Liver (tissue), 3 donors: ENCODE data around the gene CRTC2.
"Not testable (repeated sequence)": the region's sequence is repeated elsewhere in the genome, so short reads cannot be mapped to it uniquely, and the experiment has no call there.

ENCODE experiments used
- RAD21 ChIP-seq, 2 donors: IDR thresholded peaks; 2 replicates each; pipeline ENCODE4 v1.6.1; 2016; ENCODE audit warnings: antibody characterized with exemption in 2 of 2, mild to moderate bottlenecking in 2 of 2
- TF ChIP-seq, protein P1 (sequence below): fragments of 150-350 bp; IDR thresholded peaks from 2 replicates; pipeline ENCODE4 v1.5.1; 2017; ENCODE audit warnings: improper control_type of control experiment, low read depth, low read length; ENCODE audit not compliant: missing input control
- donor health status: healthy.
- donor health status: healthy.

DNA sequence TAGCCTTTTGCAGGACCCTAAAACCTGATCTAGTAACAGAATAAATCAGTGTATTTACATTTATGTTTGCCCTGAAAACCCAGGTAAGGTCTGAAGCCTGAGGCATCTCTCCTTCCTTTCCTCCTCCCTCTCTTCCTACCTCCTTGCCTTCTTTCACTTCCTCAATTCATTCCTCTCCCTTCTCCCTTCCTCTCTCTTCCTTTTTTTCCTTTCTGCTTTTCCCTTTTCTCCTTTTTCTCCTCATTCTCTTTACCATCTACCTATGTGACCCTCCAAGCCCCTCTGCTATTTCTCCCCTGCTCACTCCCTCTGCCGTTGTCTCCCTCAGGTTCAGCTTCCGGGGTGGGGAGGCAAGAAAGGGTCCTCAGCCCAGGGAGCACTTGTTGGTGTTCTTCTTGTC lies 23.3 kb upstream of the CRTC2 start:
- not testable (repeated sequence) for TF ChIP-seq RAD21 (IDR thresholded peaks at IDR 0.05)
- TF ChIP-seq, protein P1, sequence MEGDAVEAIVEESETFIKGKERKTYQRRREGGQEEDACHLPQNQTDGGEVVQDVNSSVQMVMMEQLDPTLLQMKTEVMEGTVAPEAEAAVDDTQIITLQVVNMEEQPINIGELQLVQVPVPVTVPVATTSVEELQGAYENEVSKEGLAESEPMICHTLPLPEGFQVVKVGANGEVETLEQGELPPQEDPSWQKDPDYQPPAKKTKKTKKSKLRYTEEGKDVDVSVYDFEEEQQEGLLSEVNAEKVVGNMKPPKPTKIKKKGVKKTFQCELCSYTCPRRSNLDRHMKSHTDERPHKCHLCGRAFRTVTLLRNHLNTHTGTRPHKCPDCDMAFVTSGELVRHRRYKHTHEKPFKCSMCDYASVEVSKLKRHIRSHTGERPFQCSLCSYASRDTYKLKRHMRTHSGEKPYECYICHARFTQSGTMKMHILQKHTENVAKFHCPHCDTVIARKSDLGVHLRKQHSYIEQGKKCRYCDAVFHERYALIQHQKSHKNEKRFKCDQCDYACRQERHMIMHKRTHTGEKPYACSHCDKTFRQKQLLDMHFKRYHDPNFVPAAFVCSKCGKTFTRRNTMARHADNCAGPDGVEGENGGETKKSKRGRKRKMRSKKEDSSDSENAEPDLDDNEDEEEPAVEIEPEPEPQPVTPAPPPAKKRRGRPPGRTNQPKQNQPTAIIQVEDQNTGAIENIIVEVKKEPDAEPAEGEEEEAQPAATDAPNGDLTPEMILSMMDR: not testable (repeated sequence)
